Peyer's patch (tissue), 4 donors: Measurements from ENCODE around the gene GUCD1.

Source experiments
- CTCF ChIP-seq, 6 experiments: fragments of 450-650 bp in 4 of 6; fragments of 200-600 bp in 2 of 6; sonication (generic) in 1 of 6; IDR thresholded peaks; one replicate each; pipeline ENCODE4 v1.5.1; 2017 to 2019; ENCODE audit warnings: antibody characterized with exemption in 6 of 6, mild to moderate bottlenecking in 3 of 6, moderate library complexity in 1 of 6
- POLR2A ChIP-seq, 2 donors: fragments of 450-650 bp; IDR thresholded peaks; one replicate each; pipeline ENCODE4 v1.5.1; 2017; ENCODE audit warnings: antibody characterized with exemption in 2 of 2, mild to moderate bottlenecking in 2 of 2, moderate library complexity in 2 of 2

GRCh38 chr22:24555165-24556039, 464 bp upstream of the GUCD1 start, which contains the start of gene SNRPD3:
- TF ChIP-seq POLR2A (IDR thresholded peaks at IDR 0.05) (peak; percentile 65 to 67), CTCF (IDR thresholded peaks at IDR 0.05) (peak in 5 of 6 experiments; percentile 5 to 61 (median 21))
